Neural cell (in vitro differentiated cells): ENCODE results near the gene CDKL5.
A peak's percentile ranks its signal among the peaks of the same experiment; 100 is the strongest.

Experiments
- CTCF ChIP-seq: fragments of 450-650 bp; IDR thresholded peaks from 2 replicates; pipeline ENCODE4 v1.5.1; 2014; ENCODE audit warnings: antibody characterized with exemption, mild to moderate bottlenecking, moderate library complexity; ENCODE audit not compliant: poor library complexity, severe bottlenecking
- EP300 ChIP-seq: fragments of 450-650 bp; conservative IDR thresholded peaks from 2 replicates; pipeline ENCODE4 v1.6.1; 2014; ENCODE audit warnings: antibody characterized with exemption, mild to moderate bottlenecking, moderate library complexity; ENCODE audit not compliant: poor library complexity, severe bottlenecking
- EZH2 ChIP-seq: fragments of 200-600, 300-800 bp; shearing (Covaris generic), sonication (generic); IDR thresholded peaks from 2 replicates; pipeline ENCODE4 v1.6.1; 2014; ENCODE audit warnings: antibody characterized with exemption, low read length, borderline replicate concordance, mild to moderate bottlenecking; ENCODE audit not compliant: insufficient read depth, poor library complexity, severe bottlenecking
- MXI1 ChIP-seq: fragments of 450-650 bp; conservative IDR thresholded peaks from 2 replicates; pipeline ENCODE4 v1.6.1; 2014; ENCODE audit warnings: antibody characterized with exemption, mild to moderate bottlenecking; ENCODE audit not compliant: poor library complexity, severe bottlenecking
- POLR2AphosphoS5 ChIP-seq: IDR thresholded peaks from 2 replicates; pipeline ENCODE4 v1.6.1; 2012
- RAD21 ChIP-seq: fragments of 450-650 bp; conservative IDR thresholded peaks from 2 replicates; pipeline ENCODE4 v1.6.1; 2014; ENCODE audit warnings: antibody characterized with exemption, mild to moderate bottlenecking, moderate library complexity
- REST ChIP-seq: IDR thresholded peaks from 2 replicates; pipeline ENCODE4 v1.6.1; 2012; ENCODE audit warnings: borderline replicate concordance
- SMC3 ChIP-seq: fragments of 450-650 bp; conservative IDR thresholded peaks from 2 replicates; pipeline ENCODE4 v1.6.1; 2014; ENCODE audit warnings: antibody characterized with exemption, mild to moderate bottlenecking, moderate library complexity; ENCODE audit not compliant: poor library complexity
- TAF1 ChIP-seq: IDR thresholded peaks from 2 replicates; pipeline ENCODE4 v1.6.1; 2012; ENCODE audit warnings: low read depth

GRCh38 chrX:18676470-18676869 is 251.1 kb downstream of the CDKL5 start:
- TF ChIP-seq POLR2AphosphoS5 (no peak), CTCF (peak; percentile 12), RAD21 (no peak), EP300 (no peak), EZH2 (no peak), REST (no peak), TAF1 (no peak), MXI1 (no peak), SMC3 (no peak)
